ENCODE measurements around the gene ACP4.
A peak's percentile ranks its signal among the peaks of the same experiment; 100 is the strongest.
"Not testable (repeated sequence)": the region's sequence is repeated elsewhere in the genome, so short reads cannot be mapped to it uniquely, and the experiment has no call there.

ACP4 gene

DNA sequence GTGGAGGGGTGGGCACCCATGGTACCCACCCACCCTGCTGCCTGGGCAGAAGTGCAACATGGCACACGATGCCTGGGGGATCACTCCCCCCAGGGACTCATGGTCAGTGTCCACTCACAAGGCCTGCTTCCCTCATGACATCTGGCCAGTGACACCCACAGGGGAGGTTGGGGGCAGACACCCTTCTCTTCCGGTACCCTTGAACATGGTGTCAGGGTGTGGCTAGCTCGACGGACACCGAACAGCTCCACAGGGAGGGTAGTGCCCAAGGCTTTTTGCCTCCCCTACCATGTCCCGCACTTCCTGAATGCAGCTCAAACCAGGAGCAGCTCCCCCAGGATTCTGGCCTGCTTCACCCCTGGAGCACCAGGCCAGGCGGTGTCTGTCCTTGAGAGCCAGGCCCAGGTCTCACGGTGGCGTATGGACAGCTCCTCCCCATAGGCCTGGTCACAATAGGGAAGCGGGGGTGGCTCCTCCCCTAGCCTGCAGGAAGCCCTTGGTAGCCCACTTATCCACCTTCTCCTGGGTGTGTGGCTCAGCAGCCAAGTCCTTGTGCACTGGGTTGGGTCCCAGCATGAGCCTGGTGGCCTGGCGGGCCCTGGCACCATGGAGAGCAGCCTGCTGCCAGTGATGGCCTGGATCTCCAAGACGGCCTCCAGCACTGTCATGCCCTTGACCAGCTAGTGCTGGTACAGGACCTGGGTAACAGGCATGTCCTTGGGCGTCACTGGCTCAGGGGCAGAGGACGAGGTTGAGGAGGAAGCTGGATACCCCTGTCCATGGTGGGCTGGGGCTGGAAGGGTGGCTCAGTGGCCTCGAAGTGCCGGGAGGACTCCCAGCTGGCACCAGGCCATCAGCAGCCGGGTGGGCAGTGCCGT is 7.8 kb downstream of the ACP4 start:
- no peak for DNase-seq (ENCODE audit: low read depth)

DNA sequence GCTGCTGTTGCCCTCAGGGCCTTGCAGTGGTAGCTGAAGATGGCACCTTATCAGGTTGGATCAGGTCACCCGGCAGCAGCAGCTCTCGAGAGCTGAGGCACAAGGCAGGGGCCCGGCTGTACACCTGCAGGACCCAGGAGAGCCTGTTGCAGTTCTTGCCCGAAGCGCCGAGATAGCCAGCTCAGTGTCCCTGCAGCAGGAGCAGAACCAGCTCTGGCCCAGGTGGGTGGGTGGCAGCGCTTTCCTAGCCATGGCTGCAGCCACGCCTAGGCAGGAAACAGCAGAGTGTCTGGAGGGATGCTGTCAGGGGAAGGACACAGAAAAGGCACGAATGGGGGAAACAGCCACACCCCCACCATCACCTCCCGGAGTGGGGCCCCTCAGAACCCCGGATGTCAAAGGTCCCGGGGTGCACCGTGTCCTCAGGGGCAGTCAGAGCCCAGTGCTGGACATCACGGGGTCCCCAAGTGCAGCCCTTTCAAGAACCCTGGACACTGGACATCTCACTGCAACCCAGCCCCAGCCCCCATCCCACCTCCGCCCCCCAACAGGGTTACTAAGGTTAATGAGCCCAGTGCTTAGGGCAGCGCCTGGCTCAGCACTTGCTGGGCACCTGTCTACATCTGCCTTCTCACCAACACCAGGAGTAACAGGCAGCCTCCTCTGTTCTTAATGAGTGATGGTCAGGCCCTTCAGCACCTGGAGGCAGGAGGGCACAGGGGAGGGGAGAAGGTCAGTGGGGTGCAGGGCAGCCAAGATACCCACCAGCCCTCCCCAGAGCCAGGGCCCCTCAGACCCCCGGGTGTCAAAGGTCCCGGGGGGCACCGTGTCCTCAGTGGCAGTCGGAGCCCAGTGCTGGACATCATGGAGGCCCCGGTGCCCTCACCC is 8.7 kb downstream of the ACP4 start:
- DNase-seq (ENCODE audit: low read depth) = no peak

DNA sequence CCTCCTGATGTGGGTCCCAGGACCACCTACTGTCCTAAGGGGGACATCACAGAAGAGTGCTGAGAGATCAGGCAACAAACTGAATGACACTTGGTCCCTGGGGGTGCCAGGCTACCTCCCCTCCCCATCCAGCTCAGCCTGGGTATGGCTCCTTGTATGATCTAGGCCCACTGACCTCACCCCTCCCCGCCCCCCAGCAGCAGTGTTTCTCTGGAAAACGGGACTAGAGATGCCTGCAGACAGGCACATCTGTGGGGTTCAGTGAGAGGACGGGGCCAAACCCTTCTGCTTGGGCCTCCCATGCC is 9.3 kb downstream of the ACP4 start:
- DNase-seq (ENCODE audit: low read depth) = no peak

DNA sequence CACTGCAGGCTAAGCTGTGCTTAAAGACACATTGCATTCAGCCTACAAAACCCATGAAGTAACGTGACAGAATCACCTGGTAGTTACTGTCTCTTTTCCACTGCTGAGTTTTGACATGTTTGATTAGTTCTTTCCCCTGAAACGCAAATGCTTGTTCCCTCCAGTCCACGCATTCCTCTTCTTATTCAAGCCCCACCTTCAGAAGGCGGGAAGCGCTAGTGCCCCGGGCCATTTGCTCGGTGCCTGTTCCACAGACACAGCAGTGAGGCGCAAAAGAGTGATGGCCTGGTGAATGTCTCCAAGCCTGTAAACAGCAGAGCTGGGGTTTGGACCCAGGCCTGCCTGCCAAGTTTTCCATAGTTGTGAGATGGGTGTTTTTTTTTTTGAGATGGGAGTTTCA is 10.9 kb downstream of the ACP4 start:
- DNase-seq (ENCODE audit: low read depth) = no peak

DNA sequence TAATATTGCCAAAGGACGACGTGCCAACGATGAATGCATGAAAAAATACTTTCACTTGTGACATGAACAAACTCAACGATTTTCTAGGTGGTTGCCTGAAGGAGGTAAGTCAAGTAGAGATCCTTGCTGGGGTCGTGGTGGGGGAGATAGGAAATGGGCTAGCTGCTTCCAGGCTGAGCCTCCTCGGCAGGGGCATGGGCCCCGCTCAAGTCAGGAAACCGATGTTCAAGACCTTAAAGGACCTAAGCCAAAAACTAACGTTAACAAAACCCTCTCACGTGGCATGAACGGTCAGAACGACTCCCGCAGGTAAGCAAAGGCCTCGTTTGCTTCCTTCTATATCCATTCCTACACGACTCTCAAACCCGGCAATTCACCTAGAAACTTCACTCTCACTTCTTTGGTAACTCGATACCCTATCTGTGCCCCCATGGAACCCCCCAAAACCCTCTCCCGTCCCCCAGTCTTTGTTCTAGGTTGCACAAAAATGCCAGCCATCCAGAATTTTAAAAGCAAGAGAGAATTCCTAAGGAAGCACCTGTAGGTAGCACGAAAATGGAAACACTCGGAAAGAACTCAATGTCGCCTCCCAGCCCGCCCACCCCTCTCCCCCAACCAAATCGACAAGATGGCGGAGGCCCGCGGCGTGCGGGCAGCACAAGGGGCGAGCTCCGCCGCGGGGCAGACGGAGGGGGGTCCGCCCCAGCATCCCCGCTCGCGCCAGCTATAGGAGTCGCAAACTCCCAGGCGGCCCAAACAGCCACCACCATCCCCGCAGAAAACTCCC is 13.6 kb downstream of the ACP4 start:
- no peak for DNase-seq (ENCODE audit: low read depth)

DNA sequence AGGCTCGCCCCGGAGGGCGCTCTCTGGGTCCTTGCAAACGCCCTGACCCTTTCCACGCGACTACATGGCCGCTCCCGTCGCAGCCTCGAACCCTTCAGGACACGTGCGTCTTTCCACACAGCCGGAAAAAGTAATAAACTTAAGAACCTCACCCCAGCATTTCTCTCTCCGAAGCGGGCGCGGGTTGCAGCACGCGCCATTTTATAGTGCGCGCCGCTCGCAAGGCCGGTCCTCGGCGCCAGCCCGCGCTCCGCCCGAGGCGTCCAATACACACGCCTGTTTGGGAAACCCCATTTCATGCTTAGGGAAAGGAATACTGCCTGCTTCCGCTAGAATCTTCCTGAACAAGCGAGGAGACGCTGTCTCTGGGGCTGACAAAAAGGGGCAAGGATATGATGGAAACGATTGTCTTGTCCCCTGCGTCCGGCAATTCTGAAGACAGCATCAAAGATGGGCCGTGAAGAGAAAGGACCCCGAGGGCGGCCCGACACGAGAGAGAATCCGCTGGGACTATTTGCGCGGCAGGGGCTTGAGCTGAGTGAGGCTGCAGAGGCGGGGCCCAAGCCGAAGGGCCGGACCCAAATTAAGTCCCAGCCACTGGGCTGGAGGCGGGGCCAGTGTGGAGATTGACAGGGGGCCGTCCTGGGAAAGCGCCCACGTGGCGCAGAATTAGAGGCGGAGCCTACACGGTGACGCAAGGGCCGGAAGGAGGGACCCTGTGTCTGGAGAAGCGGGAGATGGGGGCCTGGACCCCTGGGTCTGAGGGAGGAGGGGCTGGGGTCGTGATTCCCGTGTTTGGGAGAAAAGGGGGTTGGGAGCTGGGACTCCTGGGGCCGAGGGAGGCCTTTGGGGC is 14.4 kb downstream of the ACP4 start:
- peak; percentile 94 for DNase-seq (ENCODE audit: low read depth)

DNA sequence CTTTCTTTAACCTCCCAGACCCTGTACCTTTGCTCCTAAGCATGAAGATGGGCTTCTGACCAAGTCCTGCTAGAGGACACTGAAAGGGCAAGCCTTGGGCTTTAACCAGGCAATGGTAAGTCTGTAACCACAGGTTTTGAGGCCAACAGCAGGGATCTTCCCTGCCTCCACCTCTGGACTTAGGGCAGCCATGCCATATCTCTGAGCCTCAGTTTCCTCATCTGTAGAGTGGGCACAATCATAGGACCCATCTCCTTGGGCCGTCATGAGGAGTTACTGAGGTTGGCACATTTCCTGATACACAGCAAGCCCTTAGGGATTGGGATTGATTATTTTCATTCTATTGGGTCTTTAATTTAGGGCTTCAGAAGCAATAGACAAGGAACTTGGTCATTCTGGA is 18.6 kb downstream of the ACP4 start:
- DNase-seq (ENCODE audit: low read depth) = no peak

DNA sequence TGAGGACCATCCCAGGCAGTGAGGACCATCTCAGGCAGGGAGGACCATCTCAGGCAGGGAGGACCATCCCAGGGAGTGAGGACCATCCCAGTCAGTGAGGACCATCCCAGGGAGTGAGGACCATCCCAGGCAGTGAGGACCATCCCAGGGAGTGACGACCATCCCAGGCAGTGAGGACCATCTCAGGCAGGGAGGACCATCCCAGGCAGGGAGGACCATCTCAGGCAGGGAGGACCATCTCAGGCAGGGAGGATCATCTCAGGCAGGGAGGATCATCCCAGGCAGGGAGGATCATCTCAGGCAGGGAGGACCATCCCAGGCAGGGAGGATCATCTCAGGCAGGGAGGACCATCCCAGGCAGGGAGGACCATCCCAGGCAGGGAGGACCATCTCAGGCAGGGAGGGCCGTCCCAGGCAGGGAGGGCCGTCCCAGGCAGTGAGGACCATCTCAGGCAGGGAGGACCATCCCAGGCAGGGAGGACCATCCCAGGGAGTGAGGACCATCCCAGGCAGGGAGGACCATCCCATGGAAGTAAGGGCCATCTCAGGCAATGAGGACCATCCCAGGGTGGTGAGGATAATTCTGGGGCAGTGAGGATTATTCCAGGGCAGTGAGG is 21.5 kb downstream of the ACP4 start:
- DNase-seq (ENCODE audit: low read depth) = not testable (repeated sequence)

DNA sequence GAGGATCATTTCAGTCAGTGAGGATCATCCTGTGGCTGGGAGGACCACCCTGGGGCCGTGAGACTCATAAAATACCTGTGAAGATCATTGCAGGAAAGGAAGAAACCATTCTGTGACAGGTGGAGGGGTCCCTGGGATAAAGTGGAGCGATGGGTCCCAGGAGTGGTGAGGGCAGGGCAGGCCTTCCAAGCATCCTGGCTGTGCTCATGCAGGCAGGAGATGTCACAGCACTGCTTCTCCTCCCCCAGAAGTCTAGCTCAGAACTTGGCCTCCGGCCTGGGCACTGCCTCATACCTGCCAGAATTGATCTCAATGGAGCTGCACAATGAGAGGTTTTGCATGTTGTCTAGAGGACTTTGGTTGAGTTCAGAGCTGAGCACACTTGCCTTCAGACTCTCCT is 22.3 kb downstream of the ACP4 start:
- no peak for DNase-seq (ENCODE audit: low read depth)

DNA sequence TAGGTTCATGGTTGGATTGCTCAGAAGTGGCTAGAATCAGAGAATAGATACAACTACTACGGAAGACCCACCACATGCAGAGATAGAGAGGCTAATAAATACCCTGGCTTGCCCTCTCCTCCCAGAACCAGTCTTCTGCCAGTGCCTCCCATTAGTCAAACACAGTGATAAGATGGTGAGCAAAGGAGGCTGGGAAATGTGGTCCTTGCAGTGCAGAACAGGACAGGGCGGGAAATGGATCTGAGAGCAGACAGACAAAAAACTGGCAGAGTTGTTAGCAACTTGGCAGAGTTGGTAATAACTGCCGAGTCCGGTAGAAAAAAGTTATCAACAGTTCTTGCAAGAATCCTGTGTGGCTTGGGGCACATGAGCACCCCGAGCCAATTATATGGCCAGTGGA is 24.7 kb downstream of the ACP4 start:
- DNase-seq (ENCODE audit: low read depth) = no peak

DNA sequence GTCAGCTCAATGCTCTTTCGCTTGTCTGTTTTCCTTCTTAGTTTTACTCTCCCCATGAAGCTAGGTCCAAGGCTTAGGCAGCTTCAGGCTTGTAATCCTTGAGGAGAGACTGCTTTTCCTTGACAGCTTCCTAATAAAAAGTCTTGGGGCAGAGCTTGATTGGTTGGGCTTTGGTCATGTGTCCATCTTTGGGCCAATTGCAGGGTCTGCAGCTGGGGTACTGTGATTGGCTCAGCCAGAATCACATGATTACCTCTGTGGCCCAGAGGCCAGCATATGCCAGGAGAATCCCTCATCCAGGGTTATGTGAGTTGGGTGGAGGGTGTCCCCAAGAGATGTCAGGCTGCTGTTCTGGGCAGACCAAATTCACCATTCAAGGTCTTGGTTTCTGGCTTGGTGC is 25.2 kb downstream of the ACP4 start:
- DNase-seq (ENCODE audit: low read depth) = no peak

DNA sequence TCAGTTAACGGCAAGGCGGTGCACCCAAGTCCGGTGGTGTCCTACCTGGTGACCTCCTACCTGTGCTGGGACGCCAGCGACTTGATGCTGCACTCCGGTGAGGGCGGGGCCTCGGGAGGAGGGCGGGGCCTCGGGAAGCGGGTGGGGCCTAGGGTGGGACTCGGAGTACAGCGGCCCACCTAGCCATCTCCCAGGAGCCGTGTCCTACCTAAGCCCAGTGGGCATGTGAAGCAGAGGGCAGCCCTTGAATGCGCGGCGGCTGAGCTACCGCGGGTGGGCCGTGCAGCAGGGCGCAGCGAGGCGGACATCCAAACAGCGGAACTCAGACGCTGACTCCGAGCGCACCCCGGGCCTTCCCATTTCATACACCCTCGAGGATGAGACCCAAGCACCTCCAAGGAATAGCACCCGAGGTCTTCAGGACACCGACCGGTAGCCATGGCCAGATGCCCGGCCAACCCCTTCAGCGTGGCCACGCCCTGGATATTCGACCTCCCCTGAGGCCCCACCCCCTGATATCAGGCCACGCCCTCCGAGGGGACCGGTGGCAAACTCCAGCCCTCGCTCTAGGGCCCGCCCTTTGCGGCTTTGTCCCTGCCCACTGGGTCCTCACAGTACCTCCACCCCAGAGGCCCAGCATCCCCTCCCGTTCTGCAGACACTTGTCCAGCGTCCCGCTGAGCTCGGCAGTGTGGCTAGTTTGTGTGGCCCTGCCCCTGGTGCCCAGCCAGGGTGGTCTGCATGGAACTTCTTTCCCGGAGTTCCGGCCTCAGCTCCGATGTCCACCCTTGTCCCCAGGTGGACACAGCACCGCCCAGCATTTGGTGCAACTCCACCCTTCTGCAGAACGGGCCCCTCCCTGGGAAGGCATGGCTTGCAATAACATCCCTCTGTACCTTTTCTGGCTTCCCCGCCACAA is 28.0 kb downstream of the ACP4 start:
- no peak for DNase-seq (ENCODE audit: low read depth)

DNA sequence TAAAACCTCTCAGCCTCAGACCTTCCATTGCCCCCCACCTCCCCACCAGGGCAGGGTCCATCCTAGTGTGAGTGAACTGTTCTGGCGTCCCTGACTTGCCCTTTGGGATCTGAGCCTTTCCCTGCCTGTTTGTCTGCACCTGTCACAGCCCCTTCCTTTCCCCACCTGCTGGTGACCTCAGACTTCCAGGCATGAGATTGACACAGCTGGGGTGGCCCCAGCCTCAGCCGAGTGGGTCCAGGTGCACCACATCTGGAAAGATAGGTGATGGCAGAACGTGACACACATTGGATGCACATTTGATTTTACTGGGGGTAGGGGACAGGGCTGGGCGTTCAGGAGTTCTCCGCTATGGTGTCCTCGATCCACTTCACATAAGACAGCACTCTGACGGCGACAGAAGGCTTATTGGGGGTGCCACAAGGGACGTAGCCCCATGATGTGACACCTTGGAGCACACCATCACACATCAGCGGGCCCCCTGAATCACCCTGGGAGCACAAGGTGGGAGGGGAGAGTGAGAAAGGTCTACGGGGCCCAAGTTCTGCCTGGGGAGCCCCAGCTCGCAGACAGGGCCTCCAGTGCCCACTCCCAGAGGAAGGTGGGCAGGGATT is 28.8 kb downstream of the ACP4 start:
- no peak for DNase-seq (ENCODE audit: low read depth)

DNA sequence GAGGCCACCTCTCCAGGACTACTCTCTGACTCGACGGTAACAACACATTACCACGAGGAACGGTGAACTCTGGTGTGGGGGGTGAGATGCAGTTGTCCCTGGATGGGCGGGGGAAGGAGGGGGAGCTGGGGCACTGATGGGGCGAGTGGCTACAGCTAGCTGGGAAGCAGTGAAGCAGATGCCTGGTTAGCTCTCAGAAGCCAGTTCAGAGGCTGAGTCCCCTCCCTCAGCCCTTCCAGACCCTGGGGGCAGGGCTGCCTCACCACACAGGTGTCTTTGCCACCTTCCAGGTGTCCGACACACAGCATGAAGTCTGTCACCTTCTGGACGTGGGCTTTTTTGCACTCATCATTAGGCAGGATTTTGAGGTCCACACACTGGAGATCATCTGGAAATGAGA is 29.4 kb downstream of the ACP4 start:
- DNase-seq (ENCODE audit: low read depth) = no peak

DNA sequence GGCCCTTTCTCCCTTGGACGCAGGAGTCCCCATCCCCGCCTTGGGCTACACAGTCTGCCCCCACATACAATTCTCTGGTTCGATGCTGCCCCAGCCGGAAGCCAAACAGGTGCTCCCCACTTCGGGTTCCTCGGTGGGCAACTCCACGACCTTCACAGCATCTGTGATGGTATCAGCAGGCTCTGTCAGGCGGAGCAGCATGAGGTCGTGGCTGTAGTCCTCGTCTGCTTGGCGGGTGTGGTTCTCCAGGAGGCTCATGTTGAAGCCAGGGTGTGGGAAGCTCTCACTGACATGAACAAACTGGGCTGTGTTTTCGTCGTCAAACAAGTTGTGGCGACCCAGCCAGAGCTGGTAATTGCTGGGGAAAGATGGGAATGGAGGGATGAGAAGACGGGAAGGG is 29.9 kb downstream of the ACP4 start:
- no peak for DNase-seq (ENCODE audit: low read depth)

DNA sequence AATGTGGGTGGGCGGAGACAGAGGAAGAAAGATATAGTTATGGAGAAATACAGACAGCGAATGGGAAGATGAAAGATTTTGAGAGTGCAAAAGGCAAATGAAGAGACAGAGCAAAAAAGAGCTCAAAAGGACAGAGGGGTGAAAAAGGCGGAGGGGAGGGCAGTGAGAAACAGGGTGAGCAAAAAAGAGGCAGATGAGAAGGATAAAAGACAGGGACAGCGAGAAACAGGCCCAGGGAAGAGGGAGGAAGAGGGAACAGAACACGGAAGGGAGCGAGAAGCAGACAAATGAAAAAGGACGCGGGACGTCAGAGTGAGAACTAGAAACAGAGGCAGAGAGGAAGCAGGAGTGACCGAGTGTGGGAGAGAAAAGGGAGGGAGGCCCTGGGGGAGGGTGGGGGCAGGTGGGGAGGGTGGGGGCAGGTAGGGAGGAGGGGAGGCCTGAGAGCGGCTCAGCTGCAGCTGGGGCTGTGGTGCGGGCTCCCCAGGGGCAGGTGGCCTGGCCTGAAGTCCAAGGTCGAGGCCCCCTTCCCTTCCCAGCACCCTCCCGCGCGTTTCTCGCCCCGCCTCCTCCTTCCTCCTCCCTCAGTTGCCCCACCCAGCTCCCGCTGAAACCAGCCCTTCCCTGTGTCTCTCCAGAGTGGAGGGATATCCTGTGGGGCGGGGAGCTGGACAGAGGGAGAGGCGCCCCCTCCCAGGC is 30.5 kb downstream of the ACP4 start:
- DNase-seq (ENCODE audit: low read depth) = no peak

DNA sequence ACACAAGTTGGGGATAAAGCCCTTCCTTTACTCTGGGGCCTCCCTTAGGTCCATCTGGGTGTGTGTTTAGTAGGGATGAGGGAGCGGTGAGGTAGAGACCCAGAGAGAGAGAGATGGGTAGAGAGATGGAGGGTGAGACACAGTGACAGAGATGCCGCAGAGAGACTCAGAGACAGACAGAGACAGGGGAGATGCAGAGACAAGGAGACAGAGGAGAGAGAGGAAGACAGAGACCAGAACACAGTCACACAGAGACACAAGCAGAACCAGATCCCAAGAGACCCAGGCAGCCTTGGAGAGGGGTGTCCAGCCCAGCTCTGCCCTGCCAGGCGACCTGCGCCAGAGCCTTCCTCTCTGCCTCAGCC is 31.0 kb downstream of the ACP4 start:
- no peak for DNase-seq (ENCODE audit: low read depth)

DNA sequence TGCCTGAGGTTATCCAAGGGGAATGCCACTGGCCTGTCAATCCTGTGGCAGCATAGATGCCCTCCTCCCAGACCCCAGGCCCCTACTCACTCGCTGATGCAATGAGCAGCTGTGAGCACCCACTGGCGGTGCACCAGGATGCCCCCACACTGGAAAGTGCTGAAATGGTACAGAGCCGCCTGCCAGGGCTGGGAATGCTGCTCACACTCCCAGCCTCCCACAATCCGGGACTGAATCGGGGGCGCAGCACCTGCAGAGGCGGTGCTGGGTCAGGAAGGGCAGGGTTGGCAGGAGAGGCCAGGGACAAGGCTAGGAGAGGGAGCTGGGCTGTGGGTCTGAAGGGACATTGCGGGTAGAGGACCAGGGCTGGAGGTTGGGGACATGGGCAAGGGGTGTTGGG is 31.4 kb downstream of the ACP4 start:
- DNase-seq (ENCODE audit: low read depth) = no peak

DNA sequence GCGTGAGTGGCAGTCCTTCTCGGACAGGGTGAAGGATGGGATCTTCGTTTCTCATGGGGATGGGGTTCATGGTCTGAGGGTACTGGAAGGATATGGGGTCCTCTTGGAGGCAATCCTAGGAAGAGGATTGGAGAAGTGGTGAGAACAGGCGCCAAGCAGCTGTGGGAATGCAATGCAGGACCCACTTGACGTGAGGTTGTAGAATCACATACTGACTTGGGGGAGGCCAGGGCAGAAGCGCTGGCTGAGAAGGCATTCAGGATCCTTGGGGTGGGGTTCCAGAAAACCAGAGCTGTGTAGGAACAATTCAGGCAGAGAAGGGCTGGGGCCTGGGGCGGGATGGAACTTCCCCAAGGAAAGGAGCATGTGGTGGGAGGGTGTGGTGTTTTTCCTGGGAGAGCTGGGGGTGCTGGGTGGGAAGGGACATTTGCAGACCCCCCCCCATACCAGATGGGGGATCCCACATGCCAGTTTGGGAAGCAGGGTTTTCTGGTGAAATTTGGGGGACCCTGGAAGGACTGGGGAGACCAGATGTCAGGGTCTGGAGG is 32.5 kb downstream of the ACP4 start:
- no peak for DNase-seq (ENCODE audit: low read depth)
